ENCODE results near the gene ZBED2.

GRCh38 chr3:111635403-111635802 lies 40.3 kb upstream of the ZBED2 start:
- no peak for TF ChIP-seq CTCF (IDR thresholded peaks at IDR 0.05)
- no peak for TF ChIP-seq POLR2A (IDR thresholded peaks at IDR 0.05)
